IMR-90 (cell line): Measurements from ENCODE around the gene TTLL7. TPM values are rescaled to one million over a fixed set of nuclear protein-coding genes. Genes with fewer than 3 reads are reported as not detected.

Experiments
- ATAC-seq: fragments of 200-7000 bp; cut with Tn5 transposase; 2 replicates; pipeline ENCODE4 v1.9.1; 2020; ENCODE audit warnings: low read depth, mild to moderate bottlenecking, moderate library complexity
- BruUV-seq: library from RNA; stranded (reverse); fragments of 400-500 nt; replicated peaks from 2 replicates; lab custom pipeline; 2021; lab: Mats Ljungman, UMichigan
- CTCF ChIA-PET: fragments of 300-600 bp; formaldehyde crosslinking; extraction: SDS; loops from one replicate; lab custom pipeline; 2021; ENCODE audit warnings: antibody characterized with exemption; lab: Yijun Ruan, JAX
- POLR2A ChIA-PET: fragments of 300-600 bp; sonication (Branson Sonifier 250); formaldehyde crosslinking; loops from one replicate; lab custom pipeline; 2022; ENCODE audit warnings: antibody characterized with exemption; ENCODE audit not compliant: unreplicated experiment; lab: Charles Lee
- DNase-seq: peaks from one replicate; pipeline ENCODE4 v3.0.0; 2013
- H2AFZ ChIP-seq: replicated peaks from 2 replicates; pipeline ENCODE3; 2013; ENCODE audit warnings: low read length, mild to moderate bottlenecking; ENCODE audit not compliant: poor library complexity
- H2AK5ac ChIP-seq: 2 replicates; pipeline ENCODE4 v1.6.1; 2013; ENCODE audit warnings: low read depth, low read length, inconsistent platforms
- H2AK9ac ChIP-seq: replicated peaks from 2 replicates; pipeline ENCODE3; 2013; ENCODE audit warnings: mild to moderate bottlenecking, low read depth, low read length, moderate library complexity; ENCODE audit not compliant: poor library complexity
- H2BK120ac ChIP-seq: 2 replicates; pipeline ENCODE4 v1.6.1; 2013; ENCODE audit warnings: low read depth, low read length, inconsistent platforms
- H2BK15ac ChIP-seq: 3 replicates; pipeline ENCODE4 v1.6.1; 2013; ENCODE audit warnings: low read depth, low read length, inconsistent platforms
- H2BK20ac ChIP-seq: 2 replicates; pipeline ENCODE4 v1.6.1; 2013; ENCODE audit warnings: low read depth, mild to moderate bottlenecking, inconsistent platforms, low read length, moderate library complexity
- H2BK5ac ChIP-seq: 2 replicates; pipeline ENCODE4 v1.6.1; 2013; ENCODE audit warnings: mild to moderate bottlenecking, low read depth, low read length, inconsistent platforms; ENCODE audit not compliant: poor library complexity, severe bottlenecking
- H3K14ac ChIP-seq: replicated peaks from 2 replicates; pipeline ENCODE4 v1.6.1; 2013; ENCODE audit warnings: low read depth, low read length, inconsistent platforms
- H3K18ac ChIP-seq: 2 replicates; pipeline ENCODE4 v1.6.1; 2013; ENCODE audit warnings: low read depth, low read length, control low read depth
- H3K23ac ChIP-seq: 2 replicates; pipeline ENCODE4 v1.6.1; 2013; ENCODE audit warnings: low read depth, low read length, inconsistent platforms
- H3K27ac ChIP-seq: 2 replicates; pipeline ENCODE4 v1.5.1; 2013; ENCODE audit warnings: mild to moderate bottlenecking, control low read depth, low read length; ENCODE audit not compliant: insufficient read depth
- H3K27me3 ChIP-seq: 2 replicates; pipeline ENCODE4 v1.6.1; 2013; ENCODE audit warnings: low read length; ENCODE audit not compliant: control insufficient read depth, insufficient read depth
- H3K36me3 ChIP-seq: 2 replicates; pipeline ENCODE4 v1.6.1; 2013; ENCODE audit warnings: low read length, mixed read lengths; ENCODE audit not compliant: control insufficient read depth, insufficient read depth
- H3K4ac ChIP-seq: 2 replicates; pipeline ENCODE4 v1.6.1; 2013; ENCODE audit warnings: low read depth, low read length, inconsistent platforms
- H3K4me1 ChIP-seq: 2 replicates; pipeline ENCODE4 v1.6.1; 2013; ENCODE audit warnings: low read length, mixed read lengths; ENCODE audit not compliant: control insufficient read depth, insufficient read depth
- H3K4me2 ChIP-seq: 2 replicates; pipeline ENCODE4 v1.6.1; 2013; ENCODE audit warnings: low read depth, mild to moderate bottlenecking, control low read depth, low read length, moderate library complexity
- H3K4me3 ChIP-seq: 2 replicates; pipeline ENCODE4 v1.5.1; 2013; ENCODE audit warnings: low read depth, mild to moderate bottlenecking, control low read depth, low read length, moderate library complexity; ENCODE audit not compliant: insufficient read depth
- H3K56ac ChIP-seq: 2 replicates; pipeline ENCODE4 v1.6.1; 2013; ENCODE audit warnings: low read length, inconsistent platforms; ENCODE audit not compliant: insufficient read depth; ENCODE audit errors: extremely low read depth
- H3K79me1 ChIP-seq, 2 experiments: 2 replicates each; pipeline ENCODE4 v1.6.1; 2013; ENCODE audit warnings: low read length in 2 of 2, inconsistent platforms in 1 of 2, low read depth in 1 of 2
- H3K9ac ChIP-seq: 2 replicates; pipeline ENCODE4 v1.6.1; 2013; ENCODE audit warnings: low read depth, low read length, control low read depth
- H3K9me1 ChIP-seq: 2 replicates; pipeline ENCODE4 v1.6.1; 2013; ENCODE audit warnings: low read length, inconsistent platforms; ENCODE audit not compliant: insufficient read depth
- H3K9me3 ChIP-seq: 2 replicates; pipeline ENCODE4 v1.6.1; 2013; ENCODE audit warnings: low read length; ENCODE audit not compliant: control insufficient read depth, insufficient read depth
- H4K20me1 ChIP-seq: 2 replicates; pipeline ENCODE4 v1.6.1; 2013; ENCODE audit warnings: low read length, inconsistent platforms; ENCODE audit not compliant: insufficient read depth
- H4K5ac ChIP-seq: 2 replicates; pipeline ENCODE4 v1.6.1; 2013; ENCODE audit warnings: mild to moderate bottlenecking, low read depth, low read length, control low read depth
- H4K8ac ChIP-seq, 2 experiments: 2 replicates each; pipeline ENCODE4 v1.6.1; 2013; ENCODE audit warnings: low read depth in 2 of 2, low read length in 2 of 2, control low read depth in 1 of 2, inconsistent platforms in 1 of 2
- H4K91ac ChIP-seq: 2 replicates; pipeline ENCODE4 v1.6.1; 2013; ENCODE audit warnings: low read depth, low read length, inconsistent platforms; ENCODE audit not compliant: insufficient read depth
- WGBS, 2 experiments: methylation state at CpG; one replicate each; pipeline versions ENCODE4 v1.1.5 to v1.1.7; 2013; ENCODE audit warnings: missing lambda C conversion rate in 2 of 2; ENCODE audit not compliant: insufficient read length in 1 of 2; ENCODE audit errors: extremely low coverage in 2 of 2; 5-methylcytosine and 5-hydroxymethylcytosine counted together
- dilution Hi-C: fragments of 300-500 bp; cut with HindIII; formaldehyde crosslinking; loops from one replicate; pipeline ENCODE4 v1.14.3; 2018; ENCODE audit warnings: low sequenced_read_pairs; ENCODE audit not compliant: unreplicated experiment
- in situ Hi-C: fragments of 300-500 bp; cut with MboI; formaldehyde crosslinking; loops from 3 replicates; pipeline ENCODE4 v1.14.3; 2019; ENCODE audit warnings: low sequenced_read_pairs, inconsistent platforms, mixed read lengths
- intact Hi-C: fragments of 100-400 bp; cut with micrococcal nuclease; formaldehyde crosslinking; loops from 2 replicates; pipeline ENCODE4 v1.10.0; 2022
- polyA plus RNA-seq, 3 experiments: library from polyadenylated mRNA; depleted of rRNA; stranded (reverse); fragments of >200 nt; gene quantifications; 2 replicates each; pipeline ENCODE4 v1.2.3, GENCODE V29; 2012; ENCODE audit warnings: low replicate concordance in 1 of 3
- total RNA-seq: library from RNA; depleted of rRNA; stranded (reverse); fragments of >200 nt; gene quantifications from 2 replicates; pipeline ENCODE4 v1.2.3, GENCODE V29; 2012
- TF ChIP-seq, protein P1 (sequence below): conservative IDR thresholded peaks from 2 replicates; pipeline ENCODE4 v1.5.1; 2012; ENCODE audit warnings: mild to moderate bottlenecking, low read depth, low read length, improper control_type of control experiment

Gene TTLL7
- total and polyA plus RNA-seq, 2 of the 4 experiments (the other 2 are of a cell fraction), result 5.7 to 8.1 TPM

- CTCF ChIA-PET, result no interaction called here
- in situ Hi-C loops, result no loop called here
- no peaks in the 10 kb centered on the region for H3K36me3 ChIP-seq
Measured at GRCh38 chr1:83827741-83828140, 171.2 kb downstream of the TTLL7 start.

More at GRCh38 chr1:83827741-83828140, 171.2 kb downstream of the TTLL7 start:
- Histone ChIP-seq H2AK9ac (no peak overlapping the region), H2AFZ (no peak overlapping the region), H3K4me1 (no peaks in the 10 kb centered on the region), H2BK5ac (no peak overlapping the region), H3K4ac (no peak overlapping the region), H3K18ac (no peak overlapping the region), H3K9me3 (no peaks in the 10 kb centered on the region), H3K27ac (no peak overlapping the region), H3K4me3 (no peak overlapping the region), H3K23ac (no peak overlapping the region), H2BK15ac (no peak overlapping the region), H4K8ac (no peak overlapping the region), H3K9ac (no peak overlapping the region), H4K5ac (no peak overlapping the region), H2BK120ac (no peak overlapping the region), H2AK5ac (no peak overlapping the region), H3K56ac (no peak overlapping the region), H4K91ac (no peak overlapping the region), H3K14ac (no peak overlapping the region), H4K20me1 (no peaks in the 10 kb centered on the region), H3K79me1 (no peaks in the 10 kb centered on the region), H2BK20ac (no peak overlapping the region), H3K4me2 (no peak overlapping the region), H3K9me1 (no peaks in the 10 kb centered on the region), H3K27me3 (0 out of 2 replicates have a peak, but pooled peaks cover 1% of the 10 kb centered on the region)
- ATAC-seq, result no peak
- WGBS, 2 experiments, result no CpG with 5 or more reads among the region's 2 CpGs
- no peak for DNase-seq
- BruUV-seq, result no TSS peak
- intact Hi-C loops, result no loop called here
- TF ChIP-seq, protein P1, sequence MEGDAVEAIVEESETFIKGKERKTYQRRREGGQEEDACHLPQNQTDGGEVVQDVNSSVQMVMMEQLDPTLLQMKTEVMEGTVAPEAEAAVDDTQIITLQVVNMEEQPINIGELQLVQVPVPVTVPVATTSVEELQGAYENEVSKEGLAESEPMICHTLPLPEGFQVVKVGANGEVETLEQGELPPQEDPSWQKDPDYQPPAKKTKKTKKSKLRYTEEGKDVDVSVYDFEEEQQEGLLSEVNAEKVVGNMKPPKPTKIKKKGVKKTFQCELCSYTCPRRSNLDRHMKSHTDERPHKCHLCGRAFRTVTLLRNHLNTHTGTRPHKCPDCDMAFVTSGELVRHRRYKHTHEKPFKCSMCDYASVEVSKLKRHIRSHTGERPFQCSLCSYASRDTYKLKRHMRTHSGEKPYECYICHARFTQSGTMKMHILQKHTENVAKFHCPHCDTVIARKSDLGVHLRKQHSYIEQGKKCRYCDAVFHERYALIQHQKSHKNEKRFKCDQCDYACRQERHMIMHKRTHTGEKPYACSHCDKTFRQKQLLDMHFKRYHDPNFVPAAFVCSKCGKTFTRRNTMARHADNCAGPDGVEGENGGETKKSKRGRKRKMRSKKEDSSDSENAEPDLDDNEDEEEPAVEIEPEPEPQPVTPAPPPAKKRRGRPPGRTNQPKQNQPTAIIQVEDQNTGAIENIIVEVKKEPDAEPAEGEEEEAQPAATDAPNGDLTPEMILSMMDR, result no peak
- dilution Hi-C loops, result no loop called here
- POLR2A ChIA-PET, result no interaction called here
